ENCODE data around the gene SENP3.

Gene SENP3

DNA sequence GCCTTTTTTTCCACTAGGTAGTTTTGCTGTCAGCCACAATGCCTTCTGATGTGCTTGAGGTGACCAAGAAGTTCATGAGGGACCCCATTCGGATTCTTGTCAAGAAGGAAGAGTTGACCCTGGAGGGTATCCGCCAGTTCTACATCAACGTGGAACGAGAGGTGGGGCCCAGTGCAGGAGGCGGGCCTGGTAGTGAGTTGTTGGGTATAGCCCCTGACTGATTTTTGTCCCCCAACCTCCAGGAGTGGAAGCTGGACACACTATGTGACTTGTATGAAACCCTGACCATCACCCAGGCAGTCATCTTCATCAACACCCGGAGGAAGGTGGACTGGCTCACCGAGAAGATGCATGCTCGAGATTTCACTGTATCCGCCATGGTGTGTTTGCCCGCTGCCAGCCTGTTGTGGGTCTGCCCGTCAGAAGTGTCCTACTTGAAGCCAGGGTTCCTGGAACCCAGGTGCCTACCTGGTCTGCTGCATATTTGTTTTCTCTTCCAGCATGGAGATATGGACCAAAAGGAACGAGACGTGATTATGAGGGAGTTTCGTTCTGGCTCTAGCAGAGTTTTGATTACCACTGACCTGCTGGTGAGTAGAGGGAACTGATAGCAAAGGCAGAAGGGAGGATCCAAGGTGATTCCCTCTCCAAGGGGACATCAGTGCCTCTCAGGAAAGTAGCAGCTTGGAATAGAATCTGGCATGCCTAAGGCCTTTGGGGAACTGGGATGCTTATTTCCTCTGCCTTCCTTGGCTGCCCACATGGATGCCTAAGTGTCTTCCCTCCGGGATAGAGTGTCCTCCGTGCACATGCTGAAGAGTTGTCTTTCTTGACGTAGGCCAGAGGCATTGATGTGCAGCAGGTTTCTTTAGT is 15.8 kb downstream of the SENP3 start:
- no peak for DNase-seq (ENCODE audit: low spot score)

DNA sequence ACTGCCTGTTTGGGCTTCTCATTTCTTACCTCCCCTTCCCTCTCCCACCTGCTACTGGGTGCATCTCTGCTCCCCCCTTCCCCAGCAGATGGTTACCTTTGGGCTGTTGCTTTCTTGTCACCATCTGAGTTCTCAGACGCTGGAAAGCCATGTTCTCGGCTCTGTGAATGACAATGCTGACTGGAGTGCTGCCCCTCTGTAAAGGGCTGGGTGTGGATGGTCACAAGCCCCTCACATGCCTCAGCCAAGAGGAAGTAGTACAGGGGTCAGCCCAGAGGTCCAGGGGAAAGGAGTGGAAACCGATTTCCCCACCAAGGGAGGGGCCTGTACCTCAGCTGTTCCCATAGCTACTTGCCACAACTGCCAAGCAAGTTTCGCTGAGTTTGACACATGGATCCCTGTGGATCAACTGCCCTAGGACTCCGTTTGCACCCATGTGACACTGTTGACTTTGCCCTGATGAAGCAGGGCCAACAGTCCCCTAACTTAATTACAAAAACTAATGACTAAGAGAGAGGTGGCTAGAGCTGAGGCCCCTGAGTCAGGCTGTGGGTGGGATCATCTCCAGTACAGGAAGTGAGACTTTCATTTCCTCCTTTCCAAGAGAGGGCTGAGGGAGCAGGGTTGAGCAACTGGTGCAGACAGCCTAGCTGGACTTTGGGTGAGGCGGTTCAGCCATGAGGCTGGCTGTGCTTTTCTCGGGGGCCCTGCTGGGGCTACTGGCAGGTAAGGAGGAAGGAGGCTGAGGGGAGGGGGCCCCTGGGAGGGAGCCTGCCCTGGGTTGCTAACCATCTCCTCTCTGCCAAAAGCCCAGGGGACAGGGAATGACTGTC is 17.5 kb downstream of the SENP3 start, which contains the start of gene CD68:
TSS of gene CD68 (plus strand) at position 638 of the 833 bp plus-strand sequence. CDS start at position 678, 40 bp downstream.
- DNase-seq (ENCODE audit: low spot score) = peak; percentile 57

DNA sequence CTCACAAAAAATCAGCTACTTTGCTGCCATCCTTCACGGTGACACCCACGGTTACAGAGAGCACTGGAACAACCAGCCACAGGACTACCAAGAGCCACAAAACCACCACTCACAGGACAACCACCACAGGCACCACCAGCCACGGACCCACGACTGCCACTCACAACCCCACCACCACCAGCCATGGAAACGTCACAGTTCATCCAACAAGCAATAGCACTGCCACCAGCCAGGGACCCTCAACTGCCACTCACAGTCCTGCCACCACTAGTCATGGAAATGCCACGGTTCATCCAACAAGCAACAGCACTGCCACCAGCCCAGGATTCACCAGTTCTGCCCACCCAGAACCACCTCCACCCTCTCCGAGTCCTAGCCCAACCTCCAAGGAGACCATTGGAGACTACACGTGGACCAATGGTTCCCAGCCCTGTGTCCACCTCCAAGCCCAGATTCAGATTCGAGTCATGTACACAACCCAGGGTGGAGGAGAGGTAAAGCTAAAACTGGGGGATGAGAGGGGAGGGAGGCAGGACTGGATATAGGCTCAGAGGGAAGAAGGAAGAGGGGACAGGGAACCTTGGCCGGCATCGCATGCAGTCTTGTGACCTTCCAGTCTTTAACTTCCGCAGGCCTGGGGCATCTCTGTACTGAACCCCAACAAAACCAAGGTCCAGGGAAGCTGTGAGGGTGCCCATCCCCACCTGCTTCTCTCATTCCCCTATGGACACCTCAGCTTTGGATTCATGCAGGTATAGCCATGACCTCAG is 18.3 kb downstream of the SENP3 start:
- no peak for DNase-seq (ENCODE audit: low spot score)

DNA sequence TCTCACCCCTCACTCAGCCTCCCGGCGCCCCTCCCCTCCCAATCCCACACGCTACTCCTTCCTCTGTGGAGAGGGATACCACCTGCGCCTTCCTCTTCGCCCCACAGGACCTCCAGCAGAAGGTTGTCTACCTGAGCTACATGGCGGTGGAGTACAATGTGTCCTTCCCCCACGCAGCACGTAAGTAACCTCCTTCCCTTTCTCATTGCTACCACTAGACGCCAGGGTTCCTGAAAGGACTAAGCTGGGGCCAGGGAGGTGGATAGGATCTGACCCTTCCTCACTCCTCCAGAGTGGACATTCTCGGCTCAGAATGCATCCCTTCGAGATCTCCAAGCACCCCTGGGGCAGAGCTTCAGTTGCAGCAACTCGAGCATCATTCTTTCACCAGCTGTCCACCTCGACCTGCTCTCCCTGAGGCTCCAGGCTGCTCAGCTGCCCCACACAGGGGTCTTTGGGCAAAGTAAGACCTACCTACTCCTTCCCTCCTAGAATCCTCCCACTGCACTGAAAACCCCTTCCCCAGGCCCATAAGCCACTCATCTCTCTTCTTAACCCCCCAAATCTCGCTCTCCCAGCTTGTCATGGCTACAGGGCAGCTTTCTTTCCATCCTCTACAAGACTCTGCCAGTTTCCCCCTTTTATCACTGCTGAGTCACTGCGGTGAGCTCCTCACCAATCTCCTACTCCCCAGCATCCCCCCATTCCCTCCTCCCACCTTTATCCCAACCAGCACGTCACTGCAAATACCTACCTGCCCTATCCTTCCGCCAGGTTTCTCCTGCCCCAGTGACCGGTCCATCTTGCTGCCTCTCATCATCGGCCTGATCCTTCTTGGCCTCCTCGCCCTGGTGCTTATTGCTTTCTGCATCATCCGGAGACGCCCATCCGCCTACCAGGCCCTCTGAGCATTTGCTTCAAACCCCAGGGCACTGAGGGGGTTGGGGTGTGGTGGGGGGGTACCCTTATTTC is 19.2 kb downstream of the SENP3 start:
- DNase-seq (ENCODE audit: low spot score) = peak; percentile 66

DNA sequence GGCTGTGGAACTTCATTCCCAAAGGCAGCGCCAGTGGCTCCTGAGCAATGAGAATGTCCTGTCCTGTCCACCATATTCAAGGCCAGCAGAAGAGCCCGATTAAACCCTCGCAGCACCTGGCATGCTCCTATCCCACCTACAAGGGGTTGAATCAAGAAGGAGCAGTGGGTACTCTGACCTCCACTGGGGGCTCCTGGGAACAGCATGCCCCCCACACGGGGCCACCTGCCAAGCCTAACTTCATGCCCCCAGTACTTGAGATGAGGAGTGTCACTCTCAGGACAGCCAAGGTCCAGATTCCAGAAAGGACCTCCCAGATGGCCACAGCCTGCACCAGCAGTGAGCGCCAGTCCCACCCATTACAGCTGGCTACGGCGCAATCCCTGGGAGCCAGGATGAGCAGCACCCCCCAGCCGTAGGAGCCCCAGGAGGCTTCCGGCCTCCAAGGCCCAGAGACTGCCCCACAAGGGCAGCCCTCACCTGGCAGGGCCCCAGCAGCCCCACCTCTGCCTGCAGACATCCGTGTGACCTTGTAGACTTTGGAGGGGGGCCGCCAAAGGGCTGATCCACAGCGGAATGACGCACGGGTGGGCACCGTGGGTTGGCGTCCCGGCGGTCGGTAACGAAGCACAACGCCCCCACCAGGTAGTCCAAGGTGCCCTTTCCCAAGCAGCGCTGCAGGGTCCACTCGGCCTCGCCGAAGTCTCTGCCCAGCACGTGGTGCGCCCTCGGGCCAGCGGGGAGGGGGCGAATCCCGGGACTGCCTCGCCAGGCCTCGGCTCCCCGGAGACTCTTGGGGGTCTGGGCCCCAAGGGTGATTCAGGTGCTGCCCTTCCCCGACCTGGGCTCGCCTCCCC is 20.9 kb downstream of the SENP3 start:
- no peak for DNase-seq (ENCODE audit: low spot score)

DNA sequence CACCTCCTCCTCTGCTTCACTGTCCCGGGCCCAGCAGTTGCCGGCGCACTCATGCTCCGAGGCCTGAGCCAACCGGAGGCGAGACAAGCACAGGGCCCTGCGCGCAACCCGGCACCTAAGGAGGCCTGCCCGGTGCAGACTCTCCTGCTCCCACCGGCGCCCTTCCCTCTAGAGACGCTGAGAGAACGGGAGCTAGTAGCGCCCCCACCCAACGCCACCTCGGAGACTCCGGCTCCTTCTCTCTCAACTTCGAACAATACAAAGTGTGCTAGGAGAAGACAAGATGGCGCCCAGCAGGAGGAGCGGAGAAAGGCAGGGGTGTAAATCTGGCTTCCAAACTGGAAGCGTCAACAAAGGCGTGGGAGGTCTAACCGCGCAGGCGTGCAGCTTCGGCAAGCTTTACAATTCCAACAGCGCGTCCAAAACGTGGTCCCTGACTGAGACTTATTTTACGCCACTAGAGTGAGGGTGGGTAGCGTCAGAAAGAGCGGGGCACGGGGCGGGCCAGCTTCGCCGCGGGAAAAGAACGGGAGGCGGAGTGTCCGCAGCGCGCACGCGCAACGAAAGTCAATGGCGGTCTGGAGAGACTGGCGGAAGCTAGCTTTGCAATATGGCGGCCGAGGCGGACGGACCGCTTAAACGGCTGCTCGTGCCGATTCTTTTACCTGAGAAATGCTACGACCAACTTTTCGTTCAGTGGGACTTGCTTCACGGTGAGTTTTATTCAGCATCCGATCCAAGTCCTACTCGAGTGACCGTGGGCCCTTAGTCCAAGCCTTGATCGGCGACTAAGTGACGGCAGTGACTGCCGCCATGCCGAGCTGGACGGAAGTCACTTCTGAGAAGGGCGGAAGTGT is 21.8 kb downstream of the SENP3 start, which contains the start of gene MPDU1:
TSS of gene MPDU1 (plus strand) at position 600 of the 857 bp plus-strand sequence. CDS start at position 611, 11 bp downstream.
- DNase-seq (ENCODE audit: low spot score) = peak; percentile 95

DNA sequence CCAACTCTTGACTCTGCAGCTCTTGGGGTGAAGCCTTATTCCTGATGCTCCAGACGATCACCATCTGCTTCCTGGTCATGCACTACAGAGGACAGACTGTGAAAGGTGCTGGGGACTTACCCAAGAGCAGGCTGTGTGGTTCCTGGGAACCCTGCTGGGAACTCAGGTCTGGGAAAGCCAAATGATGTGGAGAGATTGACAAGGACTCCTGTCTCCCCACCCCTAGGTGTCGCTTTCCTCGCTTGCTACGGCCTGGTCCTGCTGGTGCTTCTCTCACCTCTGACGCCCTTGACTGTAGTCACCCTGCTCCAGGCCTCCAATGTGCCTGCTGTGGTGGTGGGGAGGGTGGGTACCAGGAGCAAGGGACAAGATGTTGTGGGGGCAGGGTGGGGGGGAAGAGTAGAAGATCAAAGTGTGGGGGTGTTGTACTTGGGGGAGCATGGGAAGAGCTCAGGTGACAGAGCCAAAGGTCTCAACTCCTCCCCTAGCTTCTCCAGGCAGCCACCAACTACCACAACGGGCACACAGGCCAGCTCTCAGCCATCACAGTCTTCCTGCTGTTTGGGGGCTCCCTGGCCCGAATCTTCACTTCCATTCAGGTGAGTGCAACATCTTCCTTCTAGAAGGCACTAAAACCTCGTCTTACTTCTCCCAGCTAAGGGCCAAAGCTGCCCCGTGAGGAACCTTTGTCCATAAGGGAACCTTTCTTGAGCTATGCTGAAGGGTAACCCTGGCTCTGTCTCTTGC is 25.1 kb downstream of the SENP3 start:
- peak; percentile 67 for DNase-seq (ENCODE audit: low spot score)

DNA sequence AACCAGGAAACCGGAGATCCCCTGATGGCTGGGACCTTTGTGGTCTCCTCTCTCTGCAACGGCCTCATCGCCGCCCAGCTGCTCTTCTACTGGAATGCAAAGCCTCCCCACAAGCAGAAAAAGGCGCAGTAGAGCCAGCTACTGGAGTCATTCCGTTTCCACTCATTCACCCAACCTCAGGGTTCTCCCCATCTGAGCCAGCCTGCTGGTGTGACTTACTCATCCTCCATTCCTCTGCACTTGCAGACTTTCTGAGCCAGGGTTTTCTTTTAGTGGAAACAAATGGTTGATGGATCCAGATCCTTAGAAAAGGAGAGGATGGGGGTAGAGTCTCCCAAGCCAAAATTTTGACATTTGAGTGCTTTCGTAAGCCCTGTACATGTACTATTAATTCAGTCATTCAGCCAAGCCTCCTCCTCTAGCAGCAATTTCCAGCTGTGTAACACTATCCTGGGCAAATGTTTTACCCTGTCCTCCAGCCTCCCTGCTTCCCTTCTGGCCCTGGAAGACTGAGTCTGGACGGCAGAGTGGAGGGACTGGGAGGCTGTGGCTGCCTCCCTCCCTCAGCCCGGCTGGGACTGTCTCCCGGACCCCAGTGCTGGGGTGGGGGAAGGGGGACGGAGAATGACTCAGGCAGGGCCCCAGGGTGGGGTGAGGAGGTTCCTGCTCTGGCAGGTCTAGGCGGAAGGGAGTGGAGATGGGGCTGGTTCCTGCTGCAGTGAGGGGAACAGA is 25.9 kb downstream of the SENP3 start:
- DNase-seq (ENCODE audit: low spot score) = no peak

DNA sequence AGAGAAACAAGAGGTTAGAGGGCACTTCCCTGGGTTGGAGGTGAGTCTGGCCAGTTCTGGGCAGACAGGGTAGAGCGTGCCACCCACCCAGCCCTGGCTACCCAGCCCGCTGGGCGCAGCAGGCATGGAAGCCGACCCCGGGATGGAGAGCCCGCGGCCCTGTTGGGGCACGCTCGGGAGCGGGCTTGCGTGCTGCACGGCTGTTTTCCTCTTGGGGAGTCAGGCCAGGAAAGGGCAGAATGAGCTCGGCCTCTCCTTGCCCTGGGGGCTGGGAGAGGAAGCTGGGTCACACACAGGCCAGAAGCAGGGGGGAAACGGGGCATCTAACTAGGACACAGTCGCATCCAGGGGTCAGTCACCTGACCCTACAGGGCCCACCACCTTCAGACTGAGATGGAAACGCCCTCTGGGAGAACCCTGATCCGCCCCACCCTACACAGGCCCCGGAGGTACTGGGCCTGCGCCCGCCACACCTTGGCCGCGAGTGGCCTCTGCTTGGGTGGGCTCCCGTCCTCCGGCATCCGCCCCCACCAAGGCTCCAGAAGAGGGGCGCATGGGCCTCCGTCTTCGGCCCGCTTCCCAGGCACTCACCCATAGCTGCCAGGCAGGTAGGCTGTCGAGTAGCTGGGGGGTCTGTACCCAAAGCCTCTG is 27.0 kb downstream of the SENP3 start:
- DNase-seq (ENCODE audit: low spot score) = no peak

DNA sequence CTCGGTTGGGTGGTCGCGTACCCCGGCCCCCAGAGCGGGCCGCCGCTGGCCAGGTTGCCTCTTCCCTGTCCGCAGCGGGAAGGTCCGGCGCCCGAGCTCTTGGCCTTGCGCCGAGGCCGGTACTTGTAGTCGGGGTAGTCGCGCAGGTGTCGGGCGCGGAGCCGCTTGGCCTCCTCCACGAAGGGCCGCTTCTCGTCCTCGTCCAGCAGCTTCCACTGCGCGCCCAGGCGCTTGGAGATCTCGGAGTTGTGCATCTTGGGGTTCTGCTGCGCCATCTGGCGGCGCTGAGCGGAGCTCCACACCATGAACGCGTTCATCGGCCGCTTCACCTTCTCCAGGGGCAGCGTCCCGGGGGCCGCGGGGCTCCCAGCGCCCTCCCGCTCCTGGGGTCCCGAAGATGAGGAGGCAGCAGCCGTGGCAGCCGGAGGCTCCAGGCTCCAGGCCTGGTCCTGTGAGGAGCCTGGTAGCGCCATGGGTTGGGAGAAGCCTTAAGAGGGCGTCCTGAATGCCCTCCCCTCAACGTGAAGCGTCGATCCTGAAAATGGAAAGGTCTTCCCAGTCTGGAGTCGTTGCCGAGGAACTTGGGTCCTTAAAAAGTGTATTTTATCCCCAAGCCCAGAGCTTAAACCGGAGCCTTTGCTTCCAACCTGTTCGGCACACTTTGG is 27.6 kb downstream of the SENP3 start:
- peak; percentile 84 for DNase-seq (ENCODE audit: low spot score)

DNA sequence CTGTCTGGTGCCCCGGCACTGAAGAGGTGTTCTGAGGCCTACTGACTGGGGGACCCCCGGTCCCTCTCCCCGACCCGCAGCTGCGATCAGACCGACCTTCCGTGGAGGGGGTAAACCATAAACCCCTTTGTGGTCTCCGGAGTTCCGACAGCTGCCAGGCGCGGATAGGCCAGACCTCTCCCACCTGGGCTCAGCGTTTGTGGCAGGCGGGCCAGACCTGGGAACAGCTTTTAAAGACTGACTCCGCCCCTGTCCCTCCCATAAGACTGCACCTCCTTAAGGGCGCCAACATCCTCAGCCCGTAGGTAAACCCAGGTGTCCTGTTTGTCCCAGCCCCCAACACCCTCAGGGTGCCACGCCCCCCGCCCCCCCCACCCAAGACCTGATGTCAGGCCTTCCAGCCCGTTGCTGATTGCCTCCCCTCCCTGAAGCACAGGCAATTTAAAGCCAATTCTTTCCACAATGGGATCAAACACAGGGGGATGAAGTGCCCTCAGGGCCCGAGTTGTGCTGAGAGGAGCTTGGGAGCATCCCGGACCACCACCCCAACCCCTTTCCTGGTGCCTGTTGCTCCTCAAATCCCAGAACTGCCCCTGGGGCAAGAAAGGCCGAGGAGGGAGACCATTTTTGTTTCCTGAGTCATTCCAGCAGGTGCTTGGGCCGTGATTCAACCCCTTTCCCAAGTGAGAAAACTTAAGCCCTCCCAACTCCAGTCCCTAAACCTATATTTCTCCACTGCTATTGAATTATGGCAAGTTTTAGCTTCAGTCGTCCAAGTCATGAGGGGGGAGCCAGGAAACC is 28.4 kb downstream of the SENP3 start, which contains the start of gene SOX15:
TSS of gene SOX15 (minus strand) at position 204 of the 801 bp plus-strand sequence. CDS start 418 bp downstream, outside the sequence.
- no peak for DNase-seq (ENCODE audit: low spot score)

DNA sequence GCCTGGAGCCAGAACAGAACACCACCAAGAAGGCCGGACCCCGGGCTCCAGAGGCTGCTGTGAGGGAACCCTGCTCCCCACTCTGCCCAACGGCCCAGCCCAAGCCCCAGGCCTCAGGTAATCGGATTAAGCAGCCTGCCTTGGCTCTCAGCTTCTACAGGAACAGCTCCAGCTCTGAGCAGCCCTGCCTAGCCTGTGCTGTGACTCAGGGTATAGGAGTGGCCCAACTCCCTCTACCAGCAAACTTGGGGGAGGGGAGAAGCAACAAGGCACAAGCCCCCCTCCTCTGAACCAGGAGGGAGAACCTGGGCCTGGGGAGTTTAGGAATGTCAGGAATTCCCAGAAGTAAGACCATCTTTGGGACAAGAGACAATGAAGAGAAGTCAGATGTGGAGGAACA is 29.0 kb downstream of the SENP3 start:
- no peak for DNase-seq (ENCODE audit: low spot score)

DNA sequence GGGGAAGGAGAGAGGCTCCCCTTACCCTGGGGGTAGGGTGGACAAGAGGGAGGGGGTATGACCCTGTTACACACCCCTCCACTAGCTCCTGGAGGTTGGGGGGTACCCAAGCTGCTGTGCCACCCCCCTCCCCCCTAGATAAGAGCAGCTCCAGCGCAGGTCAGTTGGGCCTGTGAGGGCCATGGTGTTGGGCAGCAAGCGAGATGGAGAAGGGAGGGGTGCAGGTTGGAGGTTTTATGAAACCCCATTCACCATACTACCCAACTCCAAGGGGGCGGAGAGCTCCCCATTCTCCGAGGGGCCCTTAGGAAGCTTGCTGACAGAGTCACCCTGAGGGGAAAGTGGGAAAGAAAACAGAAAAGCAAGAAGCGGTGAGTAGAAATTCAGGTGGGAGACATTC is 29.9 kb downstream of the SENP3 start:
- no peak for DNase-seq (ENCODE audit: low spot score)

DNA sequence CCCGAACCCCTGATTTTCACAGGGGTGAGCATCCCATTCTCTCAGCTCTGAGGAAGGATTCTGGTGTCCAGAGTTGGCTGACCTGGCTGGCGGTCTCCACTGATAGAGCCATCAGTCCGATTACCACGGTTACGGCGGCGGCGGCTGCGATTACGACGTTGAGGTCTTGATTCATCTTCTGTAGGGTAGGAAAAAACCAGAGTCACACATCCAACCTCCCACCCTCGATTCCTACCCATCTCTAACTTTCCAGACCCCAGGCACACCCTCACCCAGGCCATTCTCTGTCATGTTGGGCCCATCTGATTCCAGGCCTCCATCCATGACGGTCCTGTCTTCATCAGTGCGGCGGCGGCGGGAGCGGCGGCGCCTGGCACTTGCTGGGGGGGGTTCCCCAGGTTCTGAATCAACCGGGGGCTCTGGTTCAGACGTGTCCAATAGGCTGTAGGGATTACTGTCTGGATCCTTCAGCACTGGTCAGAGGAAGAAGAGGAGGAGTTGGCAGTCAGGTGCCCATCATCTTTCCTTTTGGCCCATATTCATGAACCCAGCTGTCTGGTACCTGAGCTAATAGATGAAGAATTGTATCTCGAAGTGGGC is 30.8 kb downstream of the SENP3 start:
- DNase-seq (ENCODE audit: low spot score) = no peak

DNA sequence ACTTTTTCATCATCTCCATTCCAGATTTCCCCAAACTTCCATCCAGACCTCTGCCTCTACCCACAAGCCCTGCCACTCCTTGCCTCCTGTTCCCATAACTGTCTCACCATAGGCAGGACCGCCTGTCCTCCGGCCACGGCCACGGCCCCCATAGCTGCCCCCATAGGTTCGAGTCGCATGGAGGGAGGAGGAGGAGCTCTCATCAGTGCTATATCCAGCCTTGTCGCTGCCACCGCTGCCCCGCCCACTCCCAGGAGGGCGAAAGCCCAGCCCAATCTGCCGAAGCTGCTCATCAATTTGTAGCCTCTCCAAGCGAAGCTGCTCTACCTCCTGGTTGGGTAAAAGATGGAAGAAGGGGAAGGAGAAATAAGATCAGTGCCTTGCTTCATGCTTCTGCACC is 31.6 kb downstream of the SENP3 start:
- DNase-seq (ENCODE audit: low spot score) = no peak
